Suprapubic skin (tissue), 4 donors: ENCODE measurements around the gene BCL2A1. TPM values are rescaled to one million over a fixed set of nuclear protein-coding genes. Genes with fewer than 3 reads are reported as not detected.
"Not testable (repeated sequence)": the region's sequence is repeated elsewhere in the genome, so short reads cannot be mapped to it uniquely, and the experiment has no call there.

Experiments used
- DNase-seq, 2 donors: peaks; one replicate each; pipeline ENCODE4 v3.0.0-alpha.2; 2019; ENCODE audit warnings: low spot score in 2 of 2
- H3K27ac ChIP-seq: fragments of 200-600 bp; sonication (generic); one replicate; pipeline ENCODE4 v1.5.1; 2019
- H3K27me3 ChIP-seq: fragments of 200-600 bp; sonication (generic); one replicate; pipeline ENCODE4 v1.5.1; 2019
- H3K36me3 ChIP-seq: fragments of 200-600 bp; sonication (generic); one replicate; pipeline ENCODE4 v1.5.1; 2019
- H3K4me1 ChIP-seq: fragments of 200-600 bp; sonication (generic); one replicate; pipeline ENCODE4 v1.5.1; 2019
- H3K4me3 ChIP-seq: fragments of 200-600 bp; sonication (generic); one replicate; pipeline ENCODE4 v1.5.1; 2019; ENCODE audit warnings: mild to moderate bottlenecking
- H3K9me3 ChIP-seq: fragments of 200-600 bp; sonication (generic); one replicate; pipeline ENCODE4 v1.5.1; 2019
- CTCF ChIP-seq, 2 donors: fragments of 200-600 bp in 1 of 2; fragments of 450-650 bp in 1 of 2; sonication (generic) in 1 of 2; IDR thresholded peaks; one replicate each; pipeline ENCODE4 v1.5.1; 2016 to 2019; ENCODE audit warnings: antibody characterized with exemption in 2 of 2, mild to moderate bottlenecking in 1 of 2, moderate library complexity in 1 of 2
- EP300 ChIP-seq: sonication (generic); formaldehyde crosslinking; IDR thresholded peaks from one replicate; pipeline ENCODE4 v1.6.1; 2017; ENCODE audit warnings: antibody characterized with exemption
- POLR2A ChIP-seq, 2 donors: fragments of 450-650 bp; IDR thresholded peaks; one replicate each; pipeline ENCODE4 v1.6.1; 2017; ENCODE audit warnings: antibody characterized with exemption in 2 of 2, mild to moderate bottlenecking in 2 of 2, moderate library complexity in 2 of 2
- POLR2AphosphoS5 ChIP-seq, 3 donors: sonication (generic); formaldehyde crosslinking; IDR thresholded peaks; one replicate each; pipeline ENCODE4 v1.6.1; 2017; ENCODE audit warnings: antibody characterized with exemption in 3 of 3
- WGBS: methylation state at CpG from one replicate; pipeline ENCODE4 v1.1.5; 2018; 5-methylcytosine and 5-hydroxymethylcytosine counted together
- total RNA-seq, 4 donors: library from RNA; depleted of rRNA; stranded (reverse); fragments of >200 nt; gene quantifications; one replicate each; pipeline ENCODE4 v1.1.0, GENCODE V29; 2016

The BCL2A1 gene
- total RNA-seq, 4 donors from 2014 or later, result 0.64 to 2.6 (median 0.92) TPM

GRCh38 chr15:79939399-79939798 is 31.6 kb downstream of the BCL2A1 start:
- TF ChIP-seq EP300 (no peak), POLR2A (IDR thresholded peaks at IDR 0.05) (no peak), CTCF (IDR thresholded peaks at IDR 0.05) (no peak), POLR2AphosphoS5 (IDR thresholded peaks at IDR 0.05) (no peak)
- DNase-seq, result no peak
- H3K4me3 ChIP-seq, result no peak overlapping the region
- H3K4me1 ChIP-seq, result no peaks in the 10 kb centered on the region
- peaks cover 4% of the 10 kb centered on the region for H3K27me3 ChIP-seq
- no peaks in the 10 kb centered on the region for H3K36me3 ChIP-seq
- no peak overlapping the region for H3K27ac ChIP-seq
- WGBS, result 93% methylated on average over 4 of the region's 4 CpGs
- no peaks in the 10 kb centered on the region for H3K9me3 ChIP-seq

- no peak for DNase-seq
- TF ChIP-seq POLR2A (IDR thresholded peaks at IDR 0.05) (no peak), EP300 (no peak), POLR2AphosphoS5 (IDR thresholded peaks at IDR 0.05) (no peak), CTCF (IDR thresholded peaks at IDR 0.05) (no peak)
- no peaks in the 10 kb centered on the region for H3K9me3 ChIP-seq
- H3K4me1 ChIP-seq, result no peaks in the 10 kb centered on the region
- H3K27me3 ChIP-seq, result peaks cover 4% of the 10 kb centered on the region
- no peak overlapping the region for H3K27ac ChIP-seq
- no peaks in the 10 kb centered on the region for H3K36me3 ChIP-seq
- no peak overlapping the region for H3K4me3 ChIP-seq
- 77% methylated on average over 1 of the region's 1 CpG for WGBS
These were observed 32.9 kb downstream of the BCL2A1 start for GRCh38 chr15:79938143-79938542.

GRCh38 chr15:79935556-79936201 is 35.3 kb downstream of the BCL2A1 start:
- DNase-seq, H3K4me3 ChIP-seq, H3K36me3 ChIP-seq, H3K27me3 ChIP-seq, H3K27ac ChIP-seq, H3K4me1 ChIP-seq, H3K9me3 ChIP-seq: not testable (repeated sequence)
- WGBS, result 68% methylated on average over 7 of the region's 7 CpGs

- H3K27ac ChIP-seq, result no peak overlapping the region
- no peak for TF ChIP-seq EP300
- no peak for TF ChIP-seq POLR2AphosphoS5 (IDR thresholded peaks at IDR 0.05)
These were observed 37.8 kb downstream of the BCL2A1 start for GRCh38 chr15:79933231-79933630.

GRCh38 chr15:79932447-79932846 is 38.5 kb downstream of the BCL2A1 start:
- Histone ChIP-seq H3K9me3 (no peaks in the 10 kb centered on the region), H3K27me3 (no peaks in the 10 kb centered on the region), H3K4me3 (no peak overlapping the region), H3K4me1 (no peaks in the 10 kb centered on the region), H3K27ac (no peak overlapping the region), H3K36me3 (no peaks in the 10 kb centered on the region)
- 90% methylated on average over 5 of the region's 5 CpGs for WGBS
- TF ChIP-seq CTCF (IDR thresholded peaks at IDR 0.05) (no peak), EP300 (no peak), POLR2AphosphoS5 (IDR thresholded peaks at IDR 0.05) (no peak), POLR2A (IDR thresholded peaks at IDR 0.05) (no peak)
- no peak for DNase-seq

More at GRCh38 chr15:79933231-79933630, 37.8 kb downstream of the BCL2A1 start:
- DNase-seq, result no peak
- no peaks in the 10 kb centered on the region for H3K4me1 ChIP-seq
- H3K9me3 ChIP-seq, result no peaks in the 10 kb centered on the region
- no peaks in the 10 kb centered on the region for H3K27me3 ChIP-seq
- H3K36me3 ChIP-seq, result no peaks in the 10 kb centered on the region
- 44% methylated on average over 3 of the region's 3 CpGs for WGBS
- no peak overlapping the region for H3K4me3 ChIP-seq

- WGBS, result 58% methylated on average over 5 of the region's 5 CpGs
- H3K4me3 ChIP-seq, result no peak overlapping the region
These were observed 40.5 kb downstream of the BCL2A1 start for GRCh38 chr15:79930516-79930915.

More at GRCh38 chr15:79930516-79930915, 40.5 kb downstream of the BCL2A1 start:
- Histone ChIP-seq H3K9me3 (no peaks in the 10 kb centered on the region), H3K27me3 (no peaks in the 10 kb centered on the region), H3K4me1 (no peaks in the 10 kb centered on the region), H3K36me3 (no peaks in the 10 kb centered on the region), H3K27ac (no peak overlapping the region)
- DNase-seq, result no peak
- TF ChIP-seq CTCF (IDR thresholded peaks at IDR 0.05) (no peak), POLR2A (IDR thresholded peaks at IDR 0.05) (no peak), EP300 (no peak), POLR2AphosphoS5 (IDR thresholded peaks at IDR 0.05) (no peak)
